A673 (cell line): ENCODE results near the gene CMTM8.

Experiments used
- CTCF ChIP-seq: fragments of 300-800, 200-600 bp; sonication (generic); conservative IDR thresholded peaks from 2 replicates; pipeline ENCODE4 v1.5.1; 2017; ENCODE audit warnings: low read depth, mild to moderate bottlenecking, antibody characterized with exemption, low read length, moderate library complexity, mixed read lengths
- EZH2 ChIP-seq: fragments of 200-600 bp; sonication (generic); IDR thresholded peaks from 2 replicates; pipeline ENCODE4 v1.6.1; 2017; ENCODE audit warnings: borderline replicate concordance, low read depth, mild to moderate bottlenecking, mixed read lengths, antibody characterized with exemption, low read length; ENCODE audit not compliant: poor library complexity, severe bottlenecking

DNA sequence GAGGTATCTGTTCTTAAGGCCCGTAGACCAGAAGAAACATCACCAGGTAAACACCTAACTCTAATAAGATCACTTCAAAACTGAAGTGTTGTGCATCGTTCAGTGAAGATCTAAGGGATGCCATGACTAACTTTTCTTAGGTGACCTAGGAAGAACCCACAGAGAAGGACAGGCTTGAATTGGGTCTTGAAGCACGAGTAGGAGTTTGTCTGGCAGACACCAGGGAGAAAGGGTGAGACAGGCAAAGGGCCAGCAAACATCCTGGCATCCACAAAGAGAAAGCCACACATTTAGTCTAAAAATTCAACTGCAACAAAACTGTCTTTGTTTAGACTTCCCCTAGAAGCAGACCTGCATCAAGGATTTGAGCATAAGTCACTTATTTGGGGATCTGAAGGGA, 15.5 kb upstream of the CMTM8 start:
- TF ChIP-seq CTCF (no peak), EZH2 (no peak)
